Stimulated activated CD4-positive, alpha-beta T cell treated with anti-CD3 and anti-CD28 coated beads, Interleukin-15, amount 100 ng/mL, for 48 hours (primary cell): ENCODE measurements around the gene ATP5F1D.
"Not testable (repeated sequence)": the region's sequence is repeated elsewhere in the genome, so short reads cannot be mapped to it uniquely, and the experiment has no call there.

ENCODE experiments used
- DNase-seq, 2 donors: peaks; one replicate each; pipeline ENCODE4 v3.0.0-alpha.2; 2020; ENCODE audit warnings: low read depth in 2 of 2

Gene ATP5F1D

GRCh38 chr19:1233115-1233667, 8.4 kb upstream of the ATP5F1D start:
- DNase-seq: no peak

- DNase-seq: no peak
Measured at GRCh38 chr19:1234051-1234954, 7.2 kb upstream of the ATP5F1D start.

- DNase-seq: no peak
Measured at GRCh38 chr19:1234955-1235380, 6.6 kb upstream of the ATP5F1D start.

GRCh38 chr19:1235625-1236538, 5.7 kb upstream of the ATP5F1D start:
- no peak for DNase-seq

- no peak for DNase-seq
Measured at GRCh38 chr19:1236576-1236975, 5.0 kb upstream of the ATP5F1D start.

- DNase-seq: no peak
Measured at GRCh38 chr19:1237027-1237659, 4.4 kb upstream of the ATP5F1D start.

- no peak for DNase-seq
Measured at GRCh38 chr19:1237754-1238368, 3.7 kb upstream of the ATP5F1D start, which contains the start of gene CBARP. Gene CBARP (minus strand): TSS chr19:1238005. CDS start chr19:1236100, 1,905 bp downstream.

- no peak for DNase-seq
Measured at GRCh38 chr19:1238369-1239303, 2.9 kb upstream of the ATP5F1D start.

- no peak for DNase-seq
Measured at GRCh38 chr19:1239420-1239795, 2.1 kb upstream of the ATP5F1D start.

GRCh38 chr19:1239796-1240737, 1.5 kb upstream of the ATP5F1D start:
- DNase-seq: peak; percentile 84 to 96

- DNase-seq: no peak
Measured at GRCh38 chr19:1240925-1241324, 626 bp upstream of the ATP5F1D start.

- peak in 1 of 2 donors; percentile 87 for DNase-seq
Measured at GRCh38 chr19:1243768-1244692, 2.5 kb downstream of the ATP5F1D start.

GRCh38 chr19:1244693-1245451, 3.3 kb downstream of the ATP5F1D start:
- no peak for DNase-seq

- no peak for DNase-seq
Measured at GRCh38 chr19:1245494-1246264, 4.1 kb downstream of the ATP5F1D start.

- not testable (repeated sequence) for DNase-seq
Measured at GRCh38 chr19:1246265-1247087, 4.9 kb downstream of the ATP5F1D start.
